Central memory CD8-positive, alpha-beta T cell (primary cell): ENCODE data around the gene ELP6.
"Not testable (repeated sequence)": the region's sequence is repeated elsewhere in the genome, so short reads cannot be mapped to it uniquely, and the experiment has no call there.

Source experiments
- ATAC-seq: fragments of 150-1000 bp; cut with Tn5 transposase; replicated peaks from 2 replicates; pipeline ENCODE4 v1.10.0; 2022; ENCODE audit warnings: mild to moderate bottlenecking, moderate FRiP score, moderate number of reproducible peaks; ENCODE audit not compliant: poor library complexity, severe bottlenecking; ENCODE audit errors: extremely low read depth
- DNase-seq, 2 donors: peaks; one replicate each; pipeline ENCODE4 v3.0.0; 2021; ENCODE audit warnings: low spot score in 2 of 2
- H3K27ac Mint-ChIP-seq: one replicate; pipeline ENCODE4 v1.8.0; 2022; ENCODE audit warnings: low read depth, mild to moderate bottlenecking, moderate library complexity, mixed read lengths
- H3K27me3 Mint-ChIP-seq: one replicate; pipeline ENCODE4 v1.8.0; 2022; ENCODE audit warnings: mixed read lengths
- H3K36me3 Mint-ChIP-seq: one replicate; pipeline ENCODE4 v1.8.0; 2022; ENCODE audit warnings: mild to moderate bottlenecking, moderate library complexity, mixed read lengths; ENCODE audit not compliant: insufficient read depth
- H3K4me1 Mint-ChIP-seq: one replicate; pipeline ENCODE4 v1.8.0; 2022; ENCODE audit warnings: mixed read lengths
- H3K4me3 Mint-ChIP-seq: one replicate; pipeline ENCODE4 v1.8.0; 2022; ENCODE audit warnings: mild to moderate bottlenecking, moderate library complexity, mixed read lengths
- H3K9me3 Mint-ChIP-seq: one replicate; pipeline ENCODE4 v1.8.0; 2022; ENCODE audit warnings: mixed read lengths

Gene ELP6

DNA sequence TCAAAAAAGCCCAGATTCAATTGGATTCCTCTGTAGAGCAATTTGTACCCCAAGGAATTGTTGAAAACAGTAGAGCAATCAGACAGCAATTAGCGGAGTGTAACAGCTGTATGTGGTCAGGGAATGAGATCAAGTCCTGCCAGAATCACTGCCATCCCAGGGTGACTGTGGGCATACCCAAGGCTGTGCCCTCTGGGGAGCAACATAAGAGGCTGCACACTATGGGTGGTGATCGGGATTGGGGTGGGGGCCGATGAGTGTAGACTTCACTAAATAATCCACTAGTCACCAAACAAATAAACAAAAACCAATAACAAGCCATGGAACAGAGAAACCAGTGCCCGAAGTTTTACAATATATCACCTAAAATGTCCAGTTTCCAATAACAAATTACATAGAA is 12.1 kb upstream of the ELP6 start:
- no peak for ATAC-seq
- no peak for DNase-seq
- Mint-ChIP-seq H3K27ac (no peak overlapping the region), H3K4me1 (no peaks in the 10 kb centered on the region), H3K9me3 (peaks cover 7% of the 10 kb centered on the region), H3K36me3 (no peaks in the 10 kb centered on the region), H3K4me3 (no peak overlapping the region), H3K27me3 (no peaks in the 10 kb centered on the region)

DNA sequence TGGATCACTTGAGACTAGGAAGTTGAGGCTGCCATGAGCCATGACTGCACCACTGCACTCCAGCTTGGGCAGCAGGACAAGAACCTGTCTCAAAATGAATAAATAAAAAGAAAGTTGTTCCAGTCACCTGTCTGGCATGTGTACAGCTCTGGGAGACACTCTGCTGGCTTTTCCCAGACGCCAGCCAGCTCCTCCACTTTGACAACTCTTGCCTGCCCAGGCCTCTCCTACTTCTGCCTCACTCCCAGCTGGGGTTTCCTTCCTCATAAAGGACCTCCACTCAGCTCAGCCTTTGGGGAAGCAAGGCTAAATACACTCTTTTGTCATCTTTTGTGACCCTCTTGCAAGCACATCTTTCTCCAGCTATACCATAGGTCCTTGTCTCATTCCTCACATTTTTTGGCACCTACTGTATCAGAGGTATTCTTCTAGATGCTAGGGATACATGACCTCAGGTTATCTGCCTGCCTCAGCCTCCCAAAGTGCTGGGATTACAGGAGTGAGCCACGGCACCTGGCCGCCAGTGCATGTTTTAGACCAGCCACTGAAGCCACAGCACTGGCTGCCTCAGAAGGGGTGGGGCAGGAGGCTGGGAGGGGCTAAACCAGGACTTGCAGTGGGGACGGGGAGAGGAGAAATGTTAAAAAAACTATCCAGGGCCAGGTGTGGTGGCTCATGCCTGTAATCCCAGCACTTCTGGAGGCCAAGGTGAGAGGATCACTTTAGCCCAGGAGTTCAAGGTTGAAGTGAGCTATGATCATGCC is 10.0 kb upstream of the ELP6 start:
- ATAC-seq (no peak), DNase-seq (no peak)
- Mint-ChIP-seq H3K27me3 (no peaks in the 10 kb centered on the region), H3K36me3 (no peaks in the 10 kb centered on the region), H3K27ac (no peak overlapping the region), H3K9me3 (peaks cover 7% of the 10 kb centered on the region), H3K4me3 (no peak overlapping the region), H3K4me1 (no peaks in the 10 kb centered on the region)

DNA sequence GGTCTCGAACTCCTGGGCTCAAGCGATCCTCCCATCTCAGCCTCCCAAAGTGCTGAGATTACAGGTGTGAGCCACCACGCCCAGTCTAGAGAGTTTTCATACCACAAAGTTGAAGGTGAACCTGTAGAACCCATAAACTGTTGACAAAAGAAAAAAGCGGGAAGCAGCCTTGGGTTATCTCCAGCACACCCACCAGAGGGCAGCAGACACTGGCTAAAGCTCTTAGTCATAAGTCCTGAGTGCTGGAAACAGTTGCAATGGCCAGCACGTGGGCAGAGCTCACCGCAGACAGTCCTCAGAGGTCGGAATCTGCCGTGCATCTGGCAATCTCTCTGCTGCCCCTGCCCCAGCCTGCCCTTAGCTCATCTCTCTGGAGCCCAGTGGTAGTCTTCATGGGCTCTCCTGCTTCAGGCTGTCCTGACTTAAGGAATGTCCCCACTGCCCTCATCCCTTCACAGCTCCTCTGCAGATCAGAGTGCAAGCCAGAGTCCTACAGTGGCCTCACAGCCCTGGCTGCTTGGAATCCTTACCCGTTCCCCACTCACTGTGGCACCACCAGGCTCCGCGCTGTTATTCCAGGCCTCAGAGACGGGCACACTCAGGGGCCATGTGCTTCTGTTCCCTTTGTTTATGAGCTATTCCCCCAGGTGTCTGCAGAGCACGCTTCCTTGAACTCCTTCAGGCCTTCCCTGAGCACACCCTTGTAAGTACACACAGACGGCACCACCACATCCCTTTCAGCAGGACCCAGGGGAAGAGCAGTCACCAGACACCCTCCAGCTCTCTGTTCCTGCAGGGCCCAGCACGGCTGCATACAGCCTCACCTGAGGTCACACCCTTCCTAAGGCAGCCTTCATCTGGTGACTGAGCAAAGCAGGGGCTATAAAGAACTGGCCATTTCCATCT is 8.8 kb upstream of the ELP6 start:
- Mint-ChIP-seq H3K36me3 (no peaks in the 10 kb centered on the region), H3K4me1 (no peaks in the 10 kb centered on the region), H3K27me3 (no peaks in the 10 kb centered on the region), H3K9me3 (no peaks in the 10 kb centered on the region), H3K4me3 (no peak overlapping the region), H3K27ac (no peak overlapping the region)
- DNase-seq (peak; percentile 24 to 47), ATAC-seq (no peak)

DNA sequence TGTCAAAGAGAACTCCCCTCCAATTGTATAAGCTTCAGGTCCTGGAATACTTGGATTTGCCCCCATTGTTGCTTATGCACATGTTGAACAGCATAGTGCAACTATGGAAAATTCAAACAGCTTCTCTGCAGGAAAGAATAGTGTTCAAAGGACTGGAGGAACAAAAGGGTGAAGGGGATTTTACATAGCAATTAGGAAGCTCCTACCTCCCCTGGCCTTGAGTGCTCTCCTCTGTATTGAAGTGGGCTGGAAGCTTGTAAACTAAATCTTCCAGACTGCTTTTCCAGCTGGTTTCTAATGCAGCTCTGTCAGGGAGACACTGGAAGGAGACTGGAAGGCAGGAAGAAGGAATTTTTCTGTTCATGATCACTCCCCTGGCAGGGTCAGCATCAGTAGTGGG is 7.2 kb upstream of the ELP6 start:
- no peaks in the 10 kb centered on the region for H3K27me3 Mint-ChIP-seq

DNA sequence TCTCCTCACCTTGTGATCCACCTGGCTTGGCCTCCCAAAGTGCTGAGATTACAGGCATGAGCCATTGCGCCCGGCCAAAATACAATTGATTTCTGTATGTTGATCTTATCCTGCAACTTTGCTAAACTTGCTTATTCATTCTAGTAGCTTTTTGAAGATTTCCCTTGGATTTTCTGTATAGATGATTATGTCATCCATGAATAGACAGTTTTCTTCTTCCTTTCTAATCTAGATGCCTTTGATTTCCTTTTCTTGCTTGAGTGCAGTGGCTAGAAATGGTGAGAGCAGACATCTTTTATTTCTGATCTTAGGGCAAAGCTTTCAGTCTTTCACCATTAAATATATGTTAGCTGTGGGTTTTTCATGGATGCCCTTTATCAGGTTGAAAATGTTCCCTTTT is 4.4 kb upstream of the ELP6 start:
- Mint-ChIP-seq H3K4me3 (no peak overlapping the region), H3K9me3 (no peaks in the 10 kb centered on the region)
- no peak for DNase-seq

More for the DNA sequence above, 7.2 kb upstream of the ELP6 start:
- Mint-ChIP-seq H3K4me3 (no peak overlapping the region), H3K4me1 (no peaks in the 10 kb centered on the region), H3K27ac (no peak overlapping the region), H3K9me3 (no peaks in the 10 kb centered on the region), H3K36me3 (no peaks in the 10 kb centered on the region)
- no peak for DNase-seq
- ATAC-seq = no peak

GRCh38 chr3:47515864-47516319 is 2.4 kb upstream of the ELP6 start:
- ATAC-seq = no peak
- no peak overlapping the region for H3K27ac Mint-ChIP-seq
- no peaks in the 10 kb centered on the region for H3K27me3 Mint-ChIP-seq
- H3K36me3 Mint-ChIP-seq = peaks cover 20% of the 10 kb centered on the region
- DNase-seq = no peak
- no peaks in the 10 kb centered on the region for H3K9me3 Mint-ChIP-seq
- no peak overlapping the region for H3K4me3 Mint-ChIP-seq
- H3K4me1 Mint-ChIP-seq = peaks cover 5% of the 10 kb centered on the region

More for the DNA sequence above, 4.4 kb upstream of the ELP6 start:
- peaks cover 5% of the 10 kb centered on the region for H3K4me1 Mint-ChIP-seq
- H3K27me3 Mint-ChIP-seq = no peaks in the 10 kb centered on the region
- H3K27ac Mint-ChIP-seq = no peak overlapping the region
- peaks cover 12% of the 10 kb centered on the region for H3K36me3 Mint-ChIP-seq
- ATAC-seq = no peak

DNA sequence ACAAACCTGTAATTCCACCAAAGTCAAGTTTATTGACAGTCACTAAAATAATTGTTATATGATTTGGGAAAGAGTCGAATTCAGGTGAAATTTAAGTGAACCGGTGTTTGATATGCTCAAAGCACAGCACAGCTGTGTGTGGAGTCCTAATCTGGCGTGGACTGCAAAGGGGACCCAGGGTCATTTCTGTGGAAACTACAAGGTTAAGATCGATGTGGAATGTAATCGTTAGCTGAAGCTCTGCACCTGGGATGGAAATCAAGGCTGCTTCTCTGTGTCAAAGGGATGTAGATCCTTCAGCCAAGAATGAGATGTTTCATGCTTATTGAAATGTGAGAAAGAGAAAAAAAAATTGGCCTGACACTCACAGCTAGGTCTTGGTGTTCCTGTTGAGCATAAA is 1.6 kb upstream of the ELP6 start:
- peak overlapping the region; percentile 86 for H3K27ac Mint-ChIP-seq
- no peaks in the 10 kb centered on the region for H3K9me3 Mint-ChIP-seq
- H3K27me3 Mint-ChIP-seq = no peaks in the 10 kb centered on the region

DNA sequence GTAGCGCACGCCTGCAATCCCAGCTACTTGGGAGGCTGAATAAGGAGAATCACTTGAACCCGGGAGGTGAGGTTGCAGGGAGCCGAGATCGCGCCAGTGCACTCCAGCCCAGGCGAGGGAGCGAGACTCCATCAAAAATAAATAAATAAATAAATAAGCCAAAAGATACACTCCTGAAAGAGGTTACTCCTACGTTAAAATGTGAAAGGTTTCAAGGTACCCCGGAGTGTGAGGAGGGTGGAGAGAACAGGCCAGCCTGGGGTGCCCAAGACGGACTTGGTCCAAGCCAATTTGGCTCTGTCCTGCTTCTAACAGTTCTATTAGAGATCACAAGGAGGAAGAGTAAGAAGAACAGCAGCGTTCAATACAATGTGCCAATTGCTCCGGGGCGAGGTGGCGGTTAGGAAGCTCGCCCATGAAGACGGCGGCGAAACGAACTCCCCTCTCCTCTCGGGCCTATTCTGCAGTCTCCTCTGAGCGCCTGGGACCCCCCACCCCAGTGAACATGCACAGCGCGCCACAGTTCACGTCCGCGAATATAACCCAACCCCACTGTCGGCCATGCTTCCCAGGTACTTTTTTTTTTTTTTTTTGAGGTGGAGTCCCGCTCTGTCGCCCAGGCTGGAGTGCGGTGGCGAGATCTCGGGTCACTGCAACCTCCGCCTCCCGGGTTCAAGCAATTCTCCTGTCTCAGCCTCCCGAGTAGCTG is 942 bp downstream of the ELP6 start:
- peak overlapping the region; percentile 93 for H3K4me3 Mint-ChIP-seq

More for the DNA sequence above, 1.6 kb upstream of the ELP6 start:
- Mint-ChIP-seq H3K36me3 (peaks cover 21% of the 10 kb centered on the region), H3K4me3 (peak overlapping the region; percentile 69), H3K4me1 (peaks cover 5% of the 10 kb centered on the region)
- DNase-seq = no peak
- no peak for ATAC-seq

GRCh38 chr3:47505267-47505666 is 8.2 kb downstream of the ELP6 start:
- H3K9me3 Mint-ChIP-seq, H3K4me3 Mint-ChIP-seq, DNase-seq, H3K27me3 Mint-ChIP-seq, H3K4me1 Mint-ChIP-seq, H3K27ac Mint-ChIP-seq, ATAC-seq: not testable (repeated sequence)
- peaks cover 54% of the 10 kb centered on the region for H3K36me3 Mint-ChIP-seq

More for the DNA sequence above, 942 bp downstream of the ELP6 start:
- Mint-ChIP-seq H3K27ac (peak overlapping the region; percentile 91), H3K27me3 (no peaks in the 10 kb centered on the region), H3K4me1 (peaks cover 5% of the 10 kb centered on the region), H3K36me3 (peaks cover 36% of the 10 kb centered on the region), H3K9me3 (no peaks in the 10 kb centered on the region)
- ATAC-seq (no peak), DNase-seq (no peak)

- no peak overlapping the region for H3K27ac Mint-ChIP-seq
- peaks cover 52% of the 10 kb centered on the region for H3K36me3 Mint-ChIP-seq
Observed at GRCh38 chr3:47504113-47504512, 9.4 kb downstream of the ELP6 start.

DNA sequence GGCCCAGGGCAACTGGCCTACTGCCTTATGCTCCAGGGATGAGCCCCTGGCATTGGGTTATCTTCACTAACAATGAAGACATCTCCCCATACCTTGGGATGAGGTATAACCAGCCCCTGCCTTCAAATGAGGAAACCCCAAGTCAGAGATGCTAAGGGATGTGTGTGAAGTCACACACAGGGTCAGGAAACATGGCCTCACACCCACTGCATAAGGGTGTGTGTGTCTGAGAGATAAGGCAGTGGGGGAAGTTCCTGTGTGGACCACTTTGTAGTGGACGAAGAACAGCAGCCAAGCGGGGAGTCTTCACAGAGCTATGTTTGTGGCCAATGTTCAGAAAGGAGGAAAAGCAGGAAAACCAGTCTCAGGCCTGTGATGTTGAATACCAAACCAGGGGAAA is 10.5 kb downstream of the ELP6 start:
- DNase-seq = no peak
- H3K4me1 Mint-ChIP-seq = peaks cover 5% of the 10 kb centered on the region

More at GRCh38 chr3:47504113-47504512, 9.4 kb downstream of the ELP6 start:
- ATAC-seq (no peak), DNase-seq (no peak)
- H3K4me3 Mint-ChIP-seq = no peak overlapping the region
- H3K9me3 Mint-ChIP-seq = no peaks in the 10 kb centered on the region
- H3K4me1 Mint-ChIP-seq = peaks cover 5% of the 10 kb centered on the region
- no peaks in the 10 kb centered on the region for H3K27me3 Mint-ChIP-seq

DNA sequence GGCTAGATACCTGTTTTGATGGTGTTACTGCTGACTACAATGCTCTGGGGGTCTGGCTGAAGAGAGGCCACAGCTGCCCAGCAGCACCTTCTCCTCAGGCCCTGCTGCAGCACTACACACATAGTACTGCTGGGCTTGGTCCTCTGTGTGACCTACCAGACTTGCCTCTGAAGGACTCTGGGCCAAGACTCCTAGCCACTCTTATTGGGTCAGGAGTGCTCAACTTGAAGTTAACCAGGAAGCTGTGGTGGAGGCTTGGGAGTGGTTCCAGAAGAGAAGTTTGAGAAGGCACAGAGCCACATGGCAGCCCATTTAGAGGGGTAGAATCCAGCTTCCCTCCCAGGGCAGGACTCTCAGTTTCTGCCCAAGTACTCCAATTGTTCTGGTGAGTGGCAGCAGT is 16.6 kb downstream of the ELP6 start:
- Mint-ChIP-seq H3K4me1 (no peaks in the 10 kb centered on the region), H3K4me3 (no peak overlapping the region), H3K9me3 (no peaks in the 10 kb centered on the region), H3K36me3 (peaks cover 39% of the 10 kb centered on the region), H3K27ac (no peak overlapping the region), H3K27me3 (no peaks in the 10 kb centered on the region)
- ATAC-seq (no peak), DNase-seq (no peak)

More for the DNA sequence above, 10.5 kb downstream of the ELP6 start:
- Mint-ChIP-seq H3K36me3 (peaks cover 52% of the 10 kb centered on the region), H3K27me3 (no peaks in the 10 kb centered on the region), H3K27ac (no peak overlapping the region), H3K4me3 (no peak overlapping the region), H3K9me3 (no peaks in the 10 kb centered on the region)
- ATAC-seq = no peak
